ENCODE measurements around the gene HNRNPLL.
"Not testable (repeated sequence)": the region's sequence is repeated elsewhere in the genome, so short reads cannot be mapped to it uniquely, and the experiment has no call there.

DNA sequence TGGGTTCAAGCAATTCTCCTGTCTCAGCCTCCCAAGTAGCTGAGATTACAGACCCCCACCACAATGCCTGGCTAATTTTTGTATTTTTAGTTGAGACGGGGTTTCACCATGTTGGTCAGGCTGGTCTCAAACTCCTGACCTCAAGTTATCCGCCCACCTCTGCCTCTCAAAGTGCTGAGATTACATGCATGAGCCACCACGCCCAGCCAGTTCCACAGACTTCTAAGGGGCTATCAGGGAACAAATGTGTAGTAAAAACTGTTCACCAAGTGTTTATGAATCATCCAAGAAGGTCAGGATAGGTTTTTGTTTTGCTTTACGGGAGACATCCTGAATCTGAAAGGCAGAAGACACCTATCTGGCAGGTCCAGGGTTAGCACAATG lies 60.5 kb downstream of the HNRNPLL start:
- TF ChIP-seq, protein P1, sequence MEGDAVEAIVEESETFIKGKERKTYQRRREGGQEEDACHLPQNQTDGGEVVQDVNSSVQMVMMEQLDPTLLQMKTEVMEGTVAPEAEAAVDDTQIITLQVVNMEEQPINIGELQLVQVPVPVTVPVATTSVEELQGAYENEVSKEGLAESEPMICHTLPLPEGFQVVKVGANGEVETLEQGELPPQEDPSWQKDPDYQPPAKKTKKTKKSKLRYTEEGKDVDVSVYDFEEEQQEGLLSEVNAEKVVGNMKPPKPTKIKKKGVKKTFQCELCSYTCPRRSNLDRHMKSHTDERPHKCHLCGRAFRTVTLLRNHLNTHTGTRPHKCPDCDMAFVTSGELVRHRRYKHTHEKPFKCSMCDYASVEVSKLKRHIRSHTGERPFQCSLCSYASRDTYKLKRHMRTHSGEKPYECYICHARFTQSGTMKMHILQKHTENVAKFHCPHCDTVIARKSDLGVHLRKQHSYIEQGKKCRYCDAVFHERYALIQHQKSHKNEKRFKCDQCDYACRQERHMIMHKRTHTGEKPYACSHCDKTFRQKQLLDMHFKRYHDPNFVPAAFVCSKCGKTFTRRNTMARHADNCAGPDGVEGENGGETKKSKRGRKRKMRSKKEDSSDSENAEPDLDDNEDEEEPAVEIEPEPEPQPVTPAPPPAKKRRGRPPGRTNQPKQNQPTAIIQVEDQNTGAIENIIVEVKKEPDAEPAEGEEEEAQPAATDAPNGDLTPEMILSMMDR (IDR thresholded peaks at IDR 0.05 in 8 of 11, conservative IDR thresholded peaks at IDR 0.05 in 3 of 11), result not testable (repeated sequence)
- not testable (repeated sequence) for TF ChIP-seq POLR2AphosphoS5 (IDR thresholded peaks at IDR 0.05)
